Suprapubic skin (tissue), 4 donors: Measurements from ENCODE around the gene PRSS2. TPM values are rescaled to one million over a fixed set of nuclear protein-coding genes. Genes with fewer than 3 reads are reported as not detected.
"Not testable (repeated sequence)": the region's sequence is repeated elsewhere in the genome, so short reads cannot be mapped to it uniquely, and the experiment has no call there.

ENCODE experiments used
- DNase-seq, 2 donors: peaks; one replicate each; pipeline ENCODE4 v3.0.0-alpha.2; 2019; ENCODE audit warnings: low spot score in 2 of 2
- H3K27ac ChIP-seq: fragments of 200-600 bp; sonication (generic); one replicate; pipeline ENCODE4 v1.5.1; 2019
- H3K27me3 ChIP-seq: fragments of 200-600 bp; sonication (generic); one replicate; pipeline ENCODE4 v1.5.1; 2019
- H3K36me3 ChIP-seq: fragments of 200-600 bp; sonication (generic); one replicate; pipeline ENCODE4 v1.5.1; 2019
- H3K4me1 ChIP-seq: fragments of 200-600 bp; sonication (generic); one replicate; pipeline ENCODE4 v1.5.1; 2019
- H3K4me3 ChIP-seq: fragments of 200-600 bp; sonication (generic); one replicate; pipeline ENCODE4 v1.5.1; 2019; ENCODE audit warnings: mild to moderate bottlenecking
- H3K9me3 ChIP-seq: fragments of 200-600 bp; sonication (generic); one replicate; pipeline ENCODE4 v1.5.1; 2019
- EP300 ChIP-seq: sonication (generic); formaldehyde crosslinking; IDR thresholded peaks from one replicate; pipeline ENCODE4 v1.6.1; 2017; ENCODE audit warnings: antibody characterized with exemption
- POLR2A ChIP-seq, 2 donors: fragments of 450-650 bp; IDR thresholded peaks; one replicate each; pipeline ENCODE4 v1.6.1; 2017; ENCODE audit warnings: antibody characterized with exemption in 2 of 2, mild to moderate bottlenecking in 2 of 2, moderate library complexity in 2 of 2
- POLR2AphosphoS5 ChIP-seq, 3 donors: sonication (generic); formaldehyde crosslinking; IDR thresholded peaks; one replicate each; pipeline ENCODE4 v1.6.1; 2017; ENCODE audit warnings: antibody characterized with exemption in 3 of 3
- WGBS: methylation state at CpG from one replicate; pipeline ENCODE4 v1.1.5; 2018; 5-methylcytosine and 5-hydroxymethylcytosine counted together
- total RNA-seq, 4 donors: library from RNA; depleted of rRNA; stranded (reverse); fragments of >200 nt; gene quantifications; one replicate each; pipeline ENCODE4 v1.1.0, GENCODE V29; 2016
- TF ChIP-seq, protein P1 (sequence below), 2 donors: fragments of 200-600 bp in 1 of 2; fragments of 450-650 bp in 1 of 2; sonication (generic) in 1 of 2; IDR thresholded peaks; one replicate each; pipeline ENCODE4 v1.5.1; 2016 to 2019; ENCODE audit warnings: antibody characterized with exemption in 2 of 2, mild to moderate bottlenecking in 1 of 2, moderate library complexity in 1 of 2

PRSS2 gene
- total RNA-seq, 4 donors from 2014 or later, result not detected

GRCh38 chr7:142749218-142749993, 21.4 kb upstream of the PRSS2 start, which contains the start of gene PRSS1:
TSS of gene PRSS1 (plus strand) at chr7:142749472. CDS start at chr7:142749485, 13 bp downstream.
- DNase-seq, result no peak
- Histone ChIP-seq H3K9me3 (no peaks in the 10 kb centered on the region), H3K27me3 (no peaks in the 10 kb centered on the region), H3K27ac (no peak within 1 kb of the TSS), H3K4me3 (no peak within 1 kb of the TSS), H3K36me3 (no peaks in the 10 kb centered on the region), H3K4me1 (no peaks in the 10 kb centered on the region)
- 75% methylated on average over 11 of the region's 11 CpGs for WGBS
- TF ChIP-seq EP300 (no peak), POLR2AphosphoS5 (IDR thresholded peaks at IDR 0.05) (no peak), POLR2A (IDR thresholded peaks at IDR 0.05) (no peak)
- TF ChIP-seq, protein P1, sequence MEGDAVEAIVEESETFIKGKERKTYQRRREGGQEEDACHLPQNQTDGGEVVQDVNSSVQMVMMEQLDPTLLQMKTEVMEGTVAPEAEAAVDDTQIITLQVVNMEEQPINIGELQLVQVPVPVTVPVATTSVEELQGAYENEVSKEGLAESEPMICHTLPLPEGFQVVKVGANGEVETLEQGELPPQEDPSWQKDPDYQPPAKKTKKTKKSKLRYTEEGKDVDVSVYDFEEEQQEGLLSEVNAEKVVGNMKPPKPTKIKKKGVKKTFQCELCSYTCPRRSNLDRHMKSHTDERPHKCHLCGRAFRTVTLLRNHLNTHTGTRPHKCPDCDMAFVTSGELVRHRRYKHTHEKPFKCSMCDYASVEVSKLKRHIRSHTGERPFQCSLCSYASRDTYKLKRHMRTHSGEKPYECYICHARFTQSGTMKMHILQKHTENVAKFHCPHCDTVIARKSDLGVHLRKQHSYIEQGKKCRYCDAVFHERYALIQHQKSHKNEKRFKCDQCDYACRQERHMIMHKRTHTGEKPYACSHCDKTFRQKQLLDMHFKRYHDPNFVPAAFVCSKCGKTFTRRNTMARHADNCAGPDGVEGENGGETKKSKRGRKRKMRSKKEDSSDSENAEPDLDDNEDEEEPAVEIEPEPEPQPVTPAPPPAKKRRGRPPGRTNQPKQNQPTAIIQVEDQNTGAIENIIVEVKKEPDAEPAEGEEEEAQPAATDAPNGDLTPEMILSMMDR (IDR thresholded peaks at IDR 0.05), result no peak

GRCh38 chr7:142750321-142750938, 20.3 kb upstream of the PRSS2 start:
- WGBS, result 80% methylated on average over 6 of the region's 9 CpGs
- H3K9me3 ChIP-seq, result no peaks in the 10 kb centered on the region
- no peaks in the 10 kb centered on the region for H3K27me3 ChIP-seq
- no peak overlapping the region for H3K27ac ChIP-seq
- H3K4me3 ChIP-seq, result no peak overlapping the region
- no peaks in the 10 kb centered on the region for H3K36me3 ChIP-seq
- DNase-seq, result no peak
- H3K4me1 ChIP-seq, result no peaks in the 10 kb centered on the region
- TF ChIP-seq, protein P1 (IDR thresholded peaks at IDR 0.05), result no peak
- TF ChIP-seq POLR2AphosphoS5 (IDR thresholded peaks at IDR 0.05), result no peak
- TF ChIP-seq EP300, result no peak
- no peak for TF ChIP-seq POLR2A (IDR thresholded peaks at IDR 0.05)

DNA sequence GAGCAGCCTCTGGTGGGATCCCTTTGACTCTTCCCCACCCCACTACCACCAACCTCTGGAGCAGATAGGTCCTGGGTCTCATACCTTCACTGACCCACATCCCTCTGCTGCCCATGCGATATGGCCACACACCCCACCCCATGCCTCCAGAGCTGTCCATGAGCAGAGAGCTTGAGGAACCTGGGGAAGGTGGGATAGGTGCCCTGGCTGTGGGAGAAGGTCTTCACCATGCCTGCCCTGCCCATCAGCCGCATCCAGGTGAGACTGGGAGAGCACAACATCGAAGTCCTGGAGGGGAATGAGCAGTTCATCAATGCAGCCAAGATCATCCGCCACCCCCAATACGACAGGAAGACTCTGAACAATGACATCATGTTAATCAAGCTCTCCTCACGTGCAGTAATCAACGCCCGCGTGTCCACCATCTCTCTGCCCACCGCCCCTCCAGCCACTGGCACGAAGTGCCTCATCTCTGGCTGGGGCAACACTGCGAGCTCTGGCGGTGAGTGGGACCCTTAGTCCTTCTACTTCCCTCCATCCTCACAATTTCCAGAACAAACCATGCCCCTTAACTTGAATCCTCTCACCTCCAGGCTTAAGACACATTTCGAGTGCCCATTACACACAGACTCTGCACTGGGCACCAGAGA, 19.1 kb upstream of the PRSS2 start:
- H3K9me3 ChIP-seq, H3K27ac ChIP-seq, H3K36me3 ChIP-seq, DNase-seq, H3K27me3 ChIP-seq, H3K4me1 ChIP-seq, H3K4me3 ChIP-seq: not testable (repeated sequence)
- 90% methylated on average over 11 of the region's 14 CpGs for WGBS

GRCh38 chr7:142752376-142753225, 18.2 kb upstream of the PRSS2 start:
- H3K4me1 ChIP-seq, result no peaks in the 10 kb centered on the region
- TF ChIP-seq, protein P1 (IDR thresholded peaks at IDR 0.05), result no peak
- no peak for TF ChIP-seq EP300
- TF ChIP-seq POLR2A (IDR thresholded peaks at IDR 0.05), result no peak
- TF ChIP-seq POLR2AphosphoS5 (IDR thresholded peaks at IDR 0.05), result no peak
- DNase-seq, result no peak

GRCh38 chr7:142753366-142753765, 17.4 kb upstream of the PRSS2 start:
- Histone ChIP-seq H3K9me3 (peaks cover 3% of the 10 kb centered on the region), H3K27me3 (no peaks in the 10 kb centered on the region), H3K4me1 (no peaks in the 10 kb centered on the region), H3K36me3 (no peaks in the 10 kb centered on the region), H3K27ac (no peak overlapping the region), H3K4me3 (no peak overlapping the region)
- no peak for TF ChIP-seq POLR2A (IDR thresholded peaks at IDR 0.05)
- TF ChIP-seq POLR2AphosphoS5 (IDR thresholded peaks at IDR 0.05), result no peak
- TF ChIP-seq, protein P1 (IDR thresholded peaks at IDR 0.05), result no peak
- TF ChIP-seq EP300, result no peak
- 68% methylated on average over 8 of the region's 8 CpGs for WGBS
- no peak for DNase-seq

More at GRCh38 chr7:142752376-142753225, 18.2 kb upstream of the PRSS2 start:
- Histone ChIP-seq H3K27me3 (no peaks in the 10 kb centered on the region), H3K27ac (no peak overlapping the region), H3K36me3 (no peaks in the 10 kb centered on the region), H3K4me3 (no peak overlapping the region), H3K9me3 (peaks cover 3% of the 10 kb centered on the region)
- WGBS, result 50% methylated on average over 3 of the region's 3 CpGs

GRCh38 chr7:142753925-142754491, 16.8 kb upstream of the PRSS2 start:
- not testable (repeated sequence) for H3K9me3 ChIP-seq, DNase-seq, H3K4me3 ChIP-seq, H3K27ac ChIP-seq, H3K4me1 ChIP-seq, H3K27me3 ChIP-seq, H3K36me3 ChIP-seq
- WGBS, result 37% methylated on average over 4 of the region's 5 CpGs
